Measurements from ENCODE around the gene TRAP1. TPM values are rescaled to one million over a fixed set of nuclear protein-coding genes. Genes with fewer than 3 reads are reported as not detected.
"Not testable (repeated sequence)": the region's sequence is repeated elsewhere in the genome, so short reads cannot be mapped to it uniquely, and the experiment has no call there.

The TRAP1 gene
- total RNA-seq, 1 experiment from 2014 or later = 204 TPM

GRCh38 chr16:3609895-3610697 is 107.2 kb downstream of the TRAP1 start:
- Histone ChIP-seq H3K4me2 (peak overlapping the region; percentile 87), H3K9me3 (ENCODE audit: insufficient read depth, low read depth) (no peaks in the 10 kb centered on the region), H3K79me2 (ENCODE audit: low read depth) (peaks cover 40% of the 10 kb centered on the region), H3F3A (ENCODE audit: insufficient read depth, low read depth) (peaks cover 6% of the 10 kb centered on the region; the same call in 1 of the 2 replicates), H2AFZ (no peak overlapping the region; the same call in 1 of the 2 replicates), H4K20me1 (ENCODE audit: insufficient read depth) (no peaks in the 10 kb centered on the region), H3K4me3 (peak overlapping the region; percentile 95; the same call in 1 of the 2 replicates), H3K36me3 (ENCODE audit: low read depth) (no peaks in the 10 kb centered on the region), H3K4me1 (replicated peaks; ENCODE audit: insufficient read depth) (peaks cover 13% of the 10 kb centered on the region), H3K9me2 (ENCODE audit: insufficient read depth) (no peaks in the 10 kb centered on the region), H3K27me3 (ENCODE audit: insufficient read depth, low read depth) (no peaks in the 10 kb centered on the region), H3K27ac (no peak overlapping the region)
- CTCF ChIA-PET = no interaction called here
- intact Hi-C loops (cut with micrococcal nuclease; ENCODE audit: unreplicated experiment) = loop anchor here (2.0 kb wide), 1 partner anchor 37 kb away; no protein-coding TSS in a partner anchor
- TSS peak; percentile 60 for BruUV-seq (replicated peaks)
- no peak for DNase-seq
- TF ChIP-seq EZH2 (IDR thresholded peaks at IDR 0.05; ENCODE audit: low read depth) (no peak), CTCF (conservative IDR thresholded peaks at IDR 0.05) (no peak)
- POLR2A ChIA-PET (ENCODE audit: unreplicated experiment) = no interaction called here

GRCh38 chr16:3608976-3609375 is 108.3 kb downstream of the TRAP1 start:
- H3K27me3 ChIP-seq (ENCODE audit: insufficient read depth, low read depth); CTCF ChIA-PET; H3K4me2 ChIP-seq; H2AFZ ChIP-seq; DNase-seq; H3K9me3 ChIP-seq (ENCODE audit: insufficient read depth, low read depth); H3K36me3 ChIP-seq (ENCODE audit: low read depth); H3K27ac ChIP-seq; BruUV-seq (replicated peaks); H3K4me3 ChIP-seq; intact Hi-C loops (cut with micrococcal nuclease; ENCODE audit: unreplicated experiment); H3K9me2 ChIP-seq (ENCODE audit: insufficient read depth); H3F3A ChIP-seq (ENCODE audit: insufficient read depth, low read depth); H4K20me1 ChIP-seq (ENCODE audit: insufficient read depth): not testable (repeated sequence)
- Histone ChIP-seq H3K4me1 (replicated peaks; ENCODE audit: insufficient read depth) (peaks cover 13% of the 10 kb centered on the region), H3K79me2 (ENCODE audit: low read depth) (peaks cover 29% of the 10 kb centered on the region)
- POLR2A ChIA-PET (ENCODE audit: unreplicated experiment) = interaction anchor here (0.5 kb wide), 1 partner anchor 537 kb away, joined by 4 read pairs; no protein-coding TSS in a partner anchor

- Histone ChIP-seq H3K36me3 (ENCODE audit: low read depth) (no peaks in the 10 kb centered on the region), H3K27me3 (ENCODE audit: insufficient read depth, low read depth) (no peaks in the 10 kb centered on the region), H3F3A (ENCODE audit: insufficient read depth, low read depth) (peaks cover 6% of the 10 kb centered on the region; the same call in 1 of the 2 replicates), H3K27ac (no peak overlapping the region), H3K4me2 (no peak overlapping the region), H3K9me3 (ENCODE audit: insufficient read depth, low read depth) (no peaks in the 10 kb centered on the region), H3K4me3 (no peak overlapping the region), H2AFZ (no peak overlapping the region), H4K20me1 (ENCODE audit: insufficient read depth) (no peaks in the 10 kb centered on the region), H3K9me2 (ENCODE audit: insufficient read depth) (no peaks in the 10 kb centered on the region), H3K79me2 (ENCODE audit: low read depth) (peaks cover 19% of the 10 kb centered on the region), H3K4me1 (replicated peaks; ENCODE audit: insufficient read depth) (peaks cover 9% of the 10 kb centered on the region)
- intact Hi-C loops (cut with micrococcal nuclease; ENCODE audit: unreplicated experiment) = no loop called here
- POLR2A ChIA-PET (ENCODE audit: unreplicated experiment) = no interaction called here
- CTCF ChIA-PET = no interaction called here
- no TSS peak for BruUV-seq (replicated peaks)
- DNase-seq = no peak
- TF ChIP-seq CTCF (conservative IDR thresholded peaks at IDR 0.05) (no peak), EZH2 (IDR thresholded peaks at IDR 0.05; ENCODE audit: low read depth) (no peak)
Measured at GRCh38 chr16:3608069-3608468, 109.3 kb downstream of the TRAP1 start.

Other genes starting within 250 kb of the TRAP1 start
- not detected in 2 replicates for gene C16orf90, start 222.0 kb downstream of the TRAP1 start, total RNA-seq (2021)
- 47.0 and 61.4 TPM in 2 replicates for gene CLUAP1, start 216.5 kb downstream of the TRAP1 start, total RNA-seq (2021)
- not detected in 2 replicates for gene NLRC3, start 140.1 kb downstream of the TRAP1 start, total RNA-seq (2021)
- gene SLX4, start 105.9 kb downstream of the TRAP1 start, total RNA-seq (2021) = 11.5 and 13.8 TPM in 2 replicates
- 46.8 and 63.3 TPM in 2 replicates for gene DNASE1, start 62.8 kb downstream of the TRAP1 start, total RNA-seq (2021)
- gene CREBBP, start 163.2 kb upstream of the TRAP1 start, total RNA-seq (2021) = 70.5 and 74.9 TPM in 2 replicates

Measured in PC-9 (cell line).